TTC549 (cell line): ENCODE data around the gene RABAC1.
"Not testable (repeated sequence)": the region's sequence is repeated elsewhere in the genome, so short reads cannot be mapped to it uniquely, and the experiment has no call there.

Experiments used
- FAIRE-seq: peaks from 2 replicates; lab custom pipeline; 2012; peaks lifted over from hg19 to GRCh38; lab: Jason Lieb, UNC

The RABAC1 gene

GRCh38 chr19:41915021-41915775 is 43.9 kb downstream of the RABAC1 start:
- FAIRE-seq, result no peak

- FAIRE-seq, result not testable (repeated sequence)
These were observed 44.7 kb downstream of the RABAC1 start for GRCh38 chr19:41914424-41914834.

- no peak for FAIRE-seq
These were observed 45.3 kb downstream of the RABAC1 start for GRCh38 chr19:41913538-41914423.

GRCh38 chr19:41912899-41913537 is 46.1 kb downstream of the RABAC1 start:
- FAIRE-seq, result no peak

GRCh38 chr19:41911889-41912731 is 47.0 kb downstream of the RABAC1 start:
- FAIRE-seq, result no peak

- FAIRE-seq, result no peak
These were observed 47.9 kb downstream of the RABAC1 start for GRCh38 chr19:41910992-41911888.

- FAIRE-seq, result no peak
These were observed 48.7 kb downstream of the RABAC1 start for GRCh38 chr19:41910240-41910991.

- FAIRE-seq, result no peak
These were observed 49.4 kb downstream of the RABAC1 start for GRCh38 chr19:41909706-41910105.

GRCh38 chr19:41908724-41909464 is 50.2 kb downstream of the RABAC1 start:
- no peak for FAIRE-seq

- no peak for FAIRE-seq
These were observed 51.0 kb downstream of the RABAC1 start for GRCh38 chr19:41907994-41908615.

GRCh38 chr19:41906916-41907680 is 52.0 kb downstream of the RABAC1 start:
- FAIRE-seq, result no peak
